HUES6 (cell line): ENCODE results near the gene ZNF160.
"Not testable (repeated sequence)": the region's sequence is repeated elsewhere in the genome, so short reads cannot be mapped to it uniquely, and the experiment has no call there.

Source experiments
- H3K27ac ChIP-seq: 2 replicates; pipeline ENCODE4 v1.7.0; 2013; ENCODE audit warnings: low read depth, mild to moderate bottlenecking, low read length, inconsistent platforms
- H3K27me3 ChIP-seq: 2 replicates; pipeline ENCODE4 v1.6.1; 2013; ENCODE audit warnings: low read length; ENCODE audit not compliant: control insufficient read depth, insufficient read depth
- H3K36me3 ChIP-seq: 2 replicates; pipeline ENCODE4 v1.6.1; 2013; ENCODE audit warnings: low read length; ENCODE audit not compliant: control insufficient read depth, insufficient read depth
- H3K4me1 ChIP-seq: 2 replicates; pipeline ENCODE4 v1.6.1; 2013; ENCODE audit warnings: low read length; ENCODE audit not compliant: control insufficient read depth, insufficient read depth
- H3K4me3 ChIP-seq: 2 replicates; pipeline ENCODE4 v1.5.1; 2013; ENCODE audit warnings: low read depth, low read length
- H3K9ac ChIP-seq: one replicate; pipeline ENCODE4 v1.6.1; 2013; ENCODE audit warnings: mild to moderate bottlenecking, low read length
- H3K9me3 ChIP-seq: 2 replicates; pipeline ENCODE4 v1.6.1; 2013; ENCODE audit warnings: low read depth, low read length; ENCODE audit not compliant: control insufficient read depth, insufficient read depth

ZNF160 gene

DNA sequence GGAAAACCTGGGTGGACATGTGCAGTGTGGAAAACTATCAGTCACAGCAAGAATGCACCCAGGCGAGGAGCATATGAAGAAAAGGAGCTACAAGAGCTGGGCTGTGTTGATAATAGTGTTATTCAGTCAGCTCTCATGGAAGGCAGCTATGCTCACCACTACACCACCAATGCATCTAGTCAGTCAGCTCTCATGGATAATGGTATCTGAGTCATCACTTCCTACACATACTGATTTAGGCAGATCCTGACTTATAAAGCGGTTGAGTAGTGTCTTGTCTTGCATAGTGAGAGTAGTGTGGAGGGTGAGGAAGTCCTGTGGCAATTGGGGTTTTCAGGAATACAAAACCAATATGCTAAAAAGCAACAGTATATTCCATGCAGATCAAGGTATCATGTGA is 9.1 kb upstream of the ZNF160 start:
- peaks cover 45% of the 10 kb centered on the region for H3K36me3 ChIP-seq
- no peak overlapping the region for H3K9ac ChIP-seq

DNA sequence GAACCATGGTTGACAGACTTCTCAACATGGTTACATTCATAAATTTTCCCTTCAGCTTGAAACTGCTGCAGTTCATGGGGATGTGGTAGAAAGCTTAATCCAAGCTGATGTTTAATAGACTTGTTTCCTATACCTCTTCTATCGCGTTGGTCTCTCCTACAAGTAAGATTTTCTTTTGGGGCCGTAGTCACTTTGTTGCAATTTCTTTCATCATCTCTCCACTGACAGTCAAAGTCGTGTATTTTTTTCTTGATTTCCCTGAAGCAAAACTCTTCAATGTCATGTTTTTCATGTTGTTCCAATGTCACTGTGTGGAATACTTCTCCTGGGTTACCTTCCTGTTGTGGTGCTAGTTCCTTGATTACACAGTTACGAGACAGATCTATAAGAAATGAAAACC is 6.3 kb upstream of the ZNF160 start:
- no peak overlapping the region for H3K4me3 ChIP-seq
- no peaks in the 10 kb centered on the region for H3K27me3 ChIP-seq
- H3K9me3 ChIP-seq, result no peaks in the 10 kb centered on the region
- no peak overlapping the region for H3K27ac ChIP-seq
- H3K4me1 ChIP-seq, result no peaks in the 10 kb centered on the region
- peaks cover 29% of the 10 kb centered on the region for H3K36me3 ChIP-seq
- no peak overlapping the region for H3K9ac ChIP-seq

More for the DNA sequence above, 9.1 kb upstream of the ZNF160 start:
- Histone ChIP-seq H3K4me1 (no peaks in the 10 kb centered on the region), H3K4me3 (no peak overlapping the region), H3K9me3 (0 out of 2 replicates have a peak, but pooled peaks cover 2% of the 10 kb centered on the region), H3K27ac (no peak overlapping the region), H3K27me3 (no peaks in the 10 kb centered on the region)

DNA sequence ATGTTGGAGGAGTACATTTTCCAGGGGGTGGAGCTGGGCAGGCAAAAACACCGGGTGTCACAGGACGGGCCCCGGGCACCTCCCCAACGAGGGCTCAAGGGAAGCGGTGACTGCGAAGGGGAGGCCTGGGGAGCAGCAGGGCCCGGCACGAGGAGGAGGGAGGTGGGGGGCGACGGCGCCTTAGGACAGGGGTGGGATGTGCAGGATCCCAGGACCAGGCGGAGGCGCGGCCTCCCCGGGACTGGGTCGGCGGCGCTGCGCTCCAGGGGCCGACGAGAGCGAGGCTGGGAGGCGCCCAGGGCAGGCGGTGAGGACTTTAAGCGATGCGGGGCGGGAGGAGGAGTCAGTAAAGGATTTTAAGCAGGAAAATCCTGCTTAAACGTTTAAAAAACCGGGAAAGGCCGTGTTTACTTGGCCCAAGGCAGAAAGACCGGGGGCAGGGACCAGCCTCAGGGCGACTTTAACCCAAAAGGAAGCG is 427 bp downstream of the ZNF160 start:
- H3K36me3 ChIP-seq, result peaks cover 5% of the 10 kb centered on the region
- H3K9ac ChIP-seq, result peak overlapping the region; percentile 93
- H3K27ac ChIP-seq, result peak overlapping the region; percentile 92; the same call in 1 of the 2 replicates
- peak overlapping the region; percentile 99 for H3K4me3 ChIP-seq
- H3K27me3 ChIP-seq, result no peaks in the 10 kb centered on the region
- peaks cover 5% of the 10 kb centered on the region for H3K4me1 ChIP-seq
- H3K9me3 ChIP-seq, result no peaks in the 10 kb centered on the region

DNA sequence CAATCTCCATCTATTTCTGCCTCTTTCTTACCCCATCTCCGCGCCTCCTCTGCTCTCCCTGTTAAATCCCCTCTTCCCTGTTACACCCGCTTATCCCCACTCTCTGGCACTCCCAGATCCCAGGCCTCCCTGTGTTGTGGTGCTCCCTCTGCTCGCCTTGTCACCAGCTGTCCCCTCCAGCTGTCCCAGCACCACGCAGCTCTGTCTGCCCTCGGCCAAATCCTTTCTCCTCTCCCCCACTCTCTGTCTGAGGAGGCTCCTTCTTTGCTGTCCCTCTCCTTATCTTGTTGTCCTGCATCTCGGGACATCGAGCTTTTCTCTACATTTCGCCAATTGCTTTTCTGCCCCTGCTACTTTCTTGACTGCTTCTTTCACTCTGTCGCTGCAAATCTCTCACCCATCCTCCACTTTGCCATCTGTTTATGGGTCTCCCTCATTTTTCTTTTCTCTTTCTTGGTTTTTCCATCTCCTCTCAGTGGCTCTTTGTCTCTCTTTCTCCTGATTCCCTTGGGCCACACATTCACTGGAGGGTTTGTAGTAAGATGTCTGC is 941 bp downstream of the ZNF160 start:
- Histone ChIP-seq H3K4me1 (peaks cover 5% of the 10 kb centered on the region), H3K9me3 (no peaks in the 10 kb centered on the region), H3K9ac (peak overlapping the region; percentile 93), H3K36me3 (peaks cover 5% of the 10 kb centered on the region), H3K27me3 (no peaks in the 10 kb centered on the region), H3K4me3 (peak overlapping the region; percentile 99), H3K27ac (no peak overlapping the region)

DNA sequence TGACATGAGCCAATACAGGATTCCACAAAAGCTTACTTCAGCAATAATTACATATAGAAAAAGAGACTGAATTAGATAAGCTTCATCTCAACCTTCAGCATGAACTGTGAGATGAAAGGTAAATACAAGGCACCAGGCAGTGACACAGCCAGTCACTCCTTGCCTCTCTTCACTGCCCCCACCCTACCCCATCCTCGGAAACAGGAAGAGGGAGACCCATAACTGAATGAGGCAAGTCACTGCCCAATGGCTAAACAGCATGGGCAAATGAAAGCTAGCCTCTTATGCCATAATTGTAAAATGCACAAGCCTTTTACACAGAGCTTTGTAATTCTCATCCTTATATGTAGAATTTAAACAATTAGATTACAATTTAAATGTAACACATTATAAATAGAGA is 1.7 kb downstream of the ZNF160 start:
- Histone ChIP-seq H3K4me1 (peaks cover 5% of the 10 kb centered on the region), H3K27ac (no peak overlapping the region), H3K36me3 (peaks cover 5% of the 10 kb centered on the region), H3K9me3 (no peaks in the 10 kb centered on the region), H3K4me3 (peak overlapping the region; percentile 99; the same call in 1 of the 2 replicates), H3K9ac (no peak overlapping the region), H3K27me3 (no peaks in the 10 kb centered on the region)

DNA sequence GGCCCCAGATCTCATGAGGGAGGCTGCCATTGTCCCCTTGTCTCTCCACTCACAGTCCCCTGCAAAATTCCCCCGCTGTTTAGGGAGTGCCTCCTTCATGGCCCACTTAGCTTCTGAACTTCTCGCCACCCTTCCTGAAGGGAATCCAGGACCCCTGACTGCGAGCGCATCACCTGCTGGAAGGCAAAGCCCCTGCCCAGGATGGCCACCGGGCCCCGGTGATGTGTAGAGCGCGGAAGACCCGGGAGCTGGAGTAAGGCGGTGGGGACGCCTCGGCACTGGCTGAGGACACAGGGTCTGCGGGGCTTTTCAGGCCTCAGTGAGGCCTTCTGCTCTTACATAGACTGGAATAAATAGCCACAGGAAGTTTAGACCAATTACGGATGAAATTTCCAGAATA is 4.7 kb downstream of the ZNF160 start:
- H3K4me1 ChIP-seq, result peaks cover 11% of the 10 kb centered on the region
- not testable (repeated sequence) for H3K4me3 ChIP-seq, H3K9ac ChIP-seq, H3K27ac ChIP-seq, H3K9me3 ChIP-seq, H3K27me3 ChIP-seq, H3K36me3 ChIP-seq

DNA sequence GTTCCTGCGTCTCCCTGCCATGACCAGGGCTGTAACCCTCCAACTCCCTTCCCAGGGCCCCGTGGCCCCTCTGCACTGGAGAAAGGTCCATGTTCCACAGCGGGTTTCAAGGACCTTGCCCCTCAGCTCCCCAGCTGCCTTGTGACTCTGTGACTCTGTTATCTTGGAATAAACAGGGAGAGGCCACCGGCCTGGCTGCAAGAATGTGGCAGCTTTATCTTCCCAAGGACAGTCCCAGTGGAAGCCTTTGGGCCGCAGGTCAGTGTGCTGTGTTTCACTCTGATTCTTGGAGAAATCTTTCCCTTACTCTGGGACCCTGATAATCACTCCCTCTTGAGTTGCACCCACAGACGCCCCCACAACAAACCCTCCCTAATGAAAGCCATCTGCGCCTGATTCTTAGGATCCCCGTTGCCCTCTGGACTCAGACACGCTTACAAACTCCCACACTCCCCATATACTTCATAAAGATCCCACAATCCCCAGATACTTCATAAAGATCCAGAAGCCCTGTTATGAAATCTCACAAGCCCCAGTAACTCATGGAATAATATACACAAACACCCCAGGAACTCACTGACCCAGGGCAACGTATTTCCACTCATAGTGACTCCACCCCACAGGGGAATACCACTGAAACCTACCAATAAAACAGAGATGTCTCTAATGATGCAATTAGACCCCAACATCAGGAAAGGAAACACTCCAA is 6.1 kb downstream of the ZNF160 start:
- not testable (repeated sequence) for H3K9me3 ChIP-seq, H3K27ac ChIP-seq, H3K4me3 ChIP-seq, H3K36me3 ChIP-seq, H3K9ac ChIP-seq, H3K27me3 ChIP-seq
- H3K4me1 ChIP-seq, result peaks cover 11% of the 10 kb centered on the region

DNA sequence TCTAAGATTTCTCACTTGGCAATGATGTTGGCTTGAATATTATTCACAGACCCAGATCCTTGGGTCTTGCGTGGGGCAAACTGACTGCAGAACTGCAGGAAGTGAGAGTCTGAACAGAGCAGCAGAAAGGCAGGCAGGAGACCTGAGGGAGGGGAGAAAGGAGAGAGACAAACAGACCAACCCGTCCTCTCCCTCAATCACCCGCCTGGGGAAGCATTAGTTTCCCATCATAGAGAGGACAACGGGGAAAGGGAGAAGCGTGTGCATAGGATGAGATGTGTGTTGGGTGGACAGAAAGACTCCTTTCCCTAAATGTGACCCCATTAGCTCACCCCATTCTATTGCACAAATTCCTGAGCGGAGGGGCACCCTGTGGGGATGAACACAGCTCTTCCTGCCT is 6.6 kb downstream of the ZNF160 start:
- H3K9ac ChIP-seq, H3K27ac ChIP-seq, H3K4me3 ChIP-seq, H3K27me3 ChIP-seq, H3K36me3 ChIP-seq, H3K9me3 ChIP-seq: not testable (repeated sequence)
- peaks cover 12% of the 10 kb centered on the region for H3K4me1 ChIP-seq

DNA sequence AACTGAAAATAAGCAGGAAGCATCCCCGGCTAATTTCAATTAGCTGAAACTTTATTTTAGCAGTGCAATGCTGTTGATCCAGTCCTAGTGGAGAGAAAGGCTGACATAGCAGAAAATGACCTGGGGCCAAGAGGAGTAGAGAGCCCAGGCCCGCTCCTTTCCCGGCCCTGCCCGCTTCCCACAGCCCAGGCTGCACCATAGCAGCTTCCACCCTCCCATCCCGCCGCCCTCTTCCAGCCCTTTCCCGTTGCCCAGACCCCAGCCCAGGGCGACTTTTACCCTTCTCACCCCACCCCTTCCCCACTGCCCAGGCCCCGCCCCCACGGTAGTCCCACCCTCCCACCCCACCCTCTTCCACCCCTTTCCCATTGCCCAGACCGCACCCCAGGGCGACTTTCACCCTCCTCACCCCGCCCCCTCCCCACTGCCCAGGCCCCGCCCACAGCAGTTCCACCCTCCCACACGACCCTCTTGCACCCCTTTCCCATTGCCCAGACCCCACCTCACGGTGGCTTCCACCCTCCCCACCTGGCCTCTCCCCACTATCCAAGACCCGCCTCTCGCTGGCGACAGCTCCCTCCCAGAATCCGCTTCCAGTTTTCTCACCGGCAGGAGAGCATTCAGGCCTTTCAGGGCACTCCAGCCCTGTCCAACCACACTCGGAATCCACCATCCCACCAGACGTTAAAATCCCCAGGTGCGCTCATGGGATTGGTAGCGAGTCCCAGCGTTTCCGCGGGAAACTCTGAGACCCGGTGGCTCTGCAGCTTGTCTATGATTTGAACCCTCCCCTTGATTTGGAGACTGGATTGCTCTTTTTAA is 8.3 kb downstream of the ZNF160 start:
- Histone ChIP-seq H3K36me3 (peaks cover 16% of the 10 kb centered on the region), H3K9ac (peak overlapping the region; percentile 39), H3K4me3 (peak overlapping the region; percentile 48), H3K27ac (no peak overlapping the region), H3K27me3 (no peaks in the 10 kb centered on the region), H3K9me3 (no peaks in the 10 kb centered on the region), H3K4me1 (peaks cover 11% of the 10 kb centered on the region)

DNA sequence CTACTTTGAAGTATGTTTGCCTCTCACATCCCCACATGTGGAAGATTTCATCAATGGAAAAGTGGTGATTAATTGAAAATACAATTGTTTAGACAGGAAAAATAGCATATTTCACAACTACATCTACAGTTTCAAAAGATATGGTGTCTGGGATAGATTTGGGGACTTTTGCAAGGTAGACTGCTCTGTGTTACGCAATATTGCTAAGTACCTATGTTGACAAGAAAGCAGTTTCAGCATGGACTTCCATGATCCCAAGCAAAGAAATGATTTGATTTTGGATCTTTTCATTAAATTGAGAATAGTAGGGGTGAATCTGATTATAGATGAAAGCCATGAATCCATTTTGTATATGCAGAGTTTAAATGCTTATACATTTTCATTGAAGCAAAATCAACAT is 10.5 kb downstream of the ZNF160 start:
- Histone ChIP-seq H3K4me1 (peaks cover 11% of the 10 kb centered on the region), H3K9me3 (no peaks in the 10 kb centered on the region), H3K27me3 (no peaks in the 10 kb centered on the region), H3K36me3 (peaks cover 31% of the 10 kb centered on the region), H3K27ac (no peak overlapping the region), H3K9ac (no peak overlapping the region), H3K4me3 (no peak overlapping the region)
